Parathyroid adenoma (tissue), 2 donors: ENCODE measurements around the gene NEK6.

Source experiments
- H2AFZ ChIP-seq: fragments of 300-600 bp; sonication (generic); one replicate; pipeline ENCODE4 v1.7.0; 2017; ENCODE audit warnings: antibody characterized with exemption, mild to moderate bottlenecking
- H3K27ac ChIP-seq: fragments of 300-600 bp; sonication (generic); one replicate; pipeline ENCODE4 v1.7.0; 2017
- H3K27me3 ChIP-seq: fragments of 300-600 bp; sonication (generic); one replicate; pipeline ENCODE4 v1.7.0; 2017; ENCODE audit warnings: low read length; ENCODE audit not compliant: control insufficient read depth, insufficient read depth
- H3K36me3 ChIP-seq: fragments of 300-600 bp; sonication (generic); one replicate; pipeline ENCODE4 v1.7.0; 2017; ENCODE audit warnings: low read length; ENCODE audit not compliant: control insufficient read depth, insufficient read depth
- H3K4me1 ChIP-seq: fragments of 300-600 bp; sonication (generic); one replicate; pipeline ENCODE4 v1.7.0; 2017; ENCODE audit warnings: control low read depth
- H3K4me2 ChIP-seq: fragments of 300-600 bp; sonication (generic); one replicate; pipeline ENCODE4 v1.7.0; 2017; ENCODE audit warnings: low read length
- H3K4me3 ChIP-seq: fragments of 300-600 bp; sonication (generic); one replicate; pipeline ENCODE4 v1.7.0; 2017; ENCODE audit warnings: low read depth, low read length
- H3K79me2 ChIP-seq: fragments of 300-600 bp; sonication (generic); one replicate; pipeline ENCODE4 v1.7.0; 2017; ENCODE audit warnings: control low read depth
- H3K9ac ChIP-seq: fragments of 300-600 bp; sonication (generic); one replicate; pipeline ENCODE4 v1.7.0; 2017; ENCODE audit warnings: mild to moderate bottlenecking
- H3K9me3 ChIP-seq: fragments of 300-600 bp; sonication (generic); one replicate; pipeline ENCODE4 v1.7.0; 2017; ENCODE audit warnings: low read length; ENCODE audit not compliant: control insufficient read depth
- TF ChIP-seq, protein P1 (sequence below): fragments of 300-600 bp; sonication (generic); IDR thresholded peaks from one replicate; pipeline ENCODE4 v1.7.0; 2017; ENCODE audit warnings: antibody characterized with exemption, mild to moderate bottlenecking
- donor health status: primary hyperparathyroidism.

NEK6 gene

DNA sequence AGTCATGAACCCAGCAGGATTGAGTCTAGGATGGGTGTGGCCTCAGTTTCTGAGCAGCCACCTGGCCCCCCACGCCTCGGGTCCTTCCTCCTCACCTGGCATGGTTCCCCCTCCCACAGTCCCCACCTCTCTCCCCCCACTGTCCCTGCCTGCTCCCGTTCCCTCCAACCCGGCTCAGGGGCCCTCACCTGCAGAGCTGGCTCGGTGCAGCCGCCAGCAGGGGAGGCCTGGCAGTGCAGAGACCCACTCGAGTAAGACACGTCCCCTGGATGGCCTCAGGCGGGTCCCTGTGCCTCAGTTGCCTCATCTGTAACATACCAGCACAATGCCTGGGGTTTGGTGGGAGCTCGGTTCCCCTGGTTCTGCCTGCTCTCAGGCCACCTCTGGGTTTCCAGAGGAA is 66.2 kb downstream of the NEK6 start:
- TF ChIP-seq, protein P1, sequence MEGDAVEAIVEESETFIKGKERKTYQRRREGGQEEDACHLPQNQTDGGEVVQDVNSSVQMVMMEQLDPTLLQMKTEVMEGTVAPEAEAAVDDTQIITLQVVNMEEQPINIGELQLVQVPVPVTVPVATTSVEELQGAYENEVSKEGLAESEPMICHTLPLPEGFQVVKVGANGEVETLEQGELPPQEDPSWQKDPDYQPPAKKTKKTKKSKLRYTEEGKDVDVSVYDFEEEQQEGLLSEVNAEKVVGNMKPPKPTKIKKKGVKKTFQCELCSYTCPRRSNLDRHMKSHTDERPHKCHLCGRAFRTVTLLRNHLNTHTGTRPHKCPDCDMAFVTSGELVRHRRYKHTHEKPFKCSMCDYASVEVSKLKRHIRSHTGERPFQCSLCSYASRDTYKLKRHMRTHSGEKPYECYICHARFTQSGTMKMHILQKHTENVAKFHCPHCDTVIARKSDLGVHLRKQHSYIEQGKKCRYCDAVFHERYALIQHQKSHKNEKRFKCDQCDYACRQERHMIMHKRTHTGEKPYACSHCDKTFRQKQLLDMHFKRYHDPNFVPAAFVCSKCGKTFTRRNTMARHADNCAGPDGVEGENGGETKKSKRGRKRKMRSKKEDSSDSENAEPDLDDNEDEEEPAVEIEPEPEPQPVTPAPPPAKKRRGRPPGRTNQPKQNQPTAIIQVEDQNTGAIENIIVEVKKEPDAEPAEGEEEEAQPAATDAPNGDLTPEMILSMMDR: no peak
- Histone ChIP-seq H3K9ac (no peak overlapping the region), H3K4me3 (no peak overlapping the region), H3K27ac (no peak overlapping the region), H3K27me3 (no peaks in the 10 kb centered on the region), H3K4me2 (no peak overlapping the region), H3K36me3 (no peaks in the 10 kb centered on the region), H3K9me3 (no peaks in the 10 kb centered on the region), H3K4me1 (no peaks in the 10 kb centered on the region), H3K79me2 (no peaks in the 10 kb centered on the region), H2AFZ (no peak overlapping the region)

DNA sequence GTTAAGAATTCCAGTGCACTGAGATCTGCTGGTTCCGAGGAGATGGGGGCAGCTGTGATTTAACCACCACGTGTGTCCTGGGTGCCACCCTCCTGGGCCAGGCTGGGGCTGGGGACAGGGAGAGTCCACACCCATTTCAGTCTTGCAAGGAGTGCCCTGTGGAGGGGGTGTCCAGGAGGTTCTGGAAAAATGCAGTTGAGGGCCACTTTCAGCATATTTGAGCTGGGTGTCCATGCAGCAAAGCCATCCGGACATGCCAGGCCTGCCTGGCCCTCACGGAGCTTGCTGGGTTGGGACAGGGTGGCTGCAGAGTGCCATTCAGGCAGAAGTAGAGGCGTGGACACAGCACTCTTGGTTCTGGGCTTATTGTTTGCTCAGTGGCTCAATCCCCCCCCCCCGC is 68.1 kb downstream of the NEK6 start:
- Histone ChIP-seq H2AFZ (no peak overlapping the region), H3K27ac (no peak overlapping the region), H3K4me3 (no peak overlapping the region), H3K9me3 (no peaks in the 10 kb centered on the region), H3K79me2 (no peaks in the 10 kb centered on the region), H3K36me3 (no peaks in the 10 kb centered on the region), H3K27me3 (no peaks in the 10 kb centered on the region), H3K4me1 (no peaks in the 10 kb centered on the region), H3K9ac (no peak overlapping the region), H3K4me2 (no peak overlapping the region)
- TF ChIP-seq, protein P1: no peak

GRCh38 chr9:124326378-124326777 is 68.6 kb downstream of the NEK6 start:
- Histone ChIP-seq H3K9ac (no peak overlapping the region), H3K4me1 (no peaks in the 10 kb centered on the region), H3K4me2 (no peak overlapping the region), H3K9me3 (no peaks in the 10 kb centered on the region), H2AFZ (no peak overlapping the region), H3K79me2 (no peaks in the 10 kb centered on the region), H3K27me3 (no peaks in the 10 kb centered on the region), H3K36me3 (no peaks in the 10 kb centered on the region), H3K27ac (no peak overlapping the region), H3K4me3 (no peak overlapping the region)
- TF ChIP-seq, protein P1: no peak

DNA sequence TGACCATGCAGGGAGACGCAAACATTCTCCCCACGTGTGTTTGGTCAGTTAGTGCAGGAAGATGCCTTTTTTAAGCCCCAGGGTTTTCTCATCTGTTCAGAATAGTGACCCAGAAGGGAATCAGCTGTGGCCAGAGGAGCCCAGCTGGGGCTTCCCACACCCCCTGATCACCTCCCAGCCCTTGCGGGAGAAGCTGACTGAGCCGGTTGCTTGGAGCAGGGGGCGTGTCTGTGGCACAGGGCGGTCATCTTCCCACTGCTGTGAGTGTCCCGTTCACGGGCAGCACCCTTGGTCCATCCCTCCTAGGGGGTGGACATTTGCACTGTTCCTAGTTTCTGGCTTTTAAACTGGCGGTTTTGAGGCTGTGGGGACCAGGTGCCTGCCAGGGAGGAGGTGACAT is 69.7 kb downstream of the NEK6 start:
- H3K9me3 ChIP-seq: no peaks in the 10 kb centered on the region
- H3K4me3 ChIP-seq: no peak overlapping the region
- H3K27me3 ChIP-seq: no peaks in the 10 kb centered on the region
- H3K79me2 ChIP-seq: no peaks in the 10 kb centered on the region
- no peaks in the 10 kb centered on the region for H3K4me1 ChIP-seq
- TF ChIP-seq, protein P1: no peak
- H3K4me2 ChIP-seq: no peak overlapping the region
- no peaks in the 10 kb centered on the region for H3K36me3 ChIP-seq
- H3K27ac ChIP-seq: no peak overlapping the region
- no peak overlapping the region for H2AFZ ChIP-seq
- H3K9ac ChIP-seq: no peak overlapping the region

DNA sequence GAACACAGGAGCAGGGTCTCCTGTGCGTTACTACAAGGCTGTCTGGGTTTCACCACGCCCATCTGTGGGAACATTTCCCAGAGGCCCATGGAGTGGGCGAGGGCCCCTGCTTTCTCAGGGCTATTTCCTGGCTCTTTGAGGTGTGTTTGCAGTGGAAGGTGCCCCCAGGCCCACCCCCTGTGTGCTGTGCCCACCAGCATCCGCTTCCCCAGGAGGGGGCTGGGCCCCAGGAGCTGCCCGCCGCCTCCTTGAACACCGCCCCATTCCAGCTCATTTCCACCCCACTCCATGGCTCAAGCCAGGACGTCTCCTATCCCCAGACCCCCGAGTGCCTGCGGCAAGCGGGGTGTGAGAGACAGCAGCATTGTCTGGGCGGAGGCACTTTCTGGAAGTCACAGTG is 70.5 kb downstream of the NEK6 start:
- TF ChIP-seq, protein P1: no peak
- Histone ChIP-seq H3K4me2 (no peak overlapping the region), H3K4me1 (no peaks in the 10 kb centered on the region), H3K27ac (no peak overlapping the region), H3K4me3 (no peak overlapping the region), H3K79me2 (no peaks in the 10 kb centered on the region), H2AFZ (no peak overlapping the region), H3K9ac (no peak overlapping the region), H3K9me3 (no peaks in the 10 kb centered on the region), H3K27me3 (no peaks in the 10 kb centered on the region), H3K36me3 (no peaks in the 10 kb centered on the region)
